Activated naive CD8-positive, alpha-beta T cell (primary cell): ENCODE results near the gene MUTYH.
"Not testable (repeated sequence)": the region's sequence is repeated elsewhere in the genome, so short reads cannot be mapped to it uniquely, and the experiment has no call there.

Source experiments
- H3K27ac Mint-ChIP-seq: one replicate; pipeline ENCODE4 v1.8.0; 2021; ENCODE audit warnings: mixed read lengths
- H3K27me3 Mint-ChIP-seq: one replicate; pipeline ENCODE4 v1.8.0; 2021; ENCODE audit warnings: mixed read lengths
- H3K36me3 Mint-ChIP-seq: one replicate; pipeline ENCODE4 v1.8.0; 2021; ENCODE audit warnings: mixed read lengths
- H3K4me1 Mint-ChIP-seq: one replicate; pipeline ENCODE4 v1.8.0; 2021; ENCODE audit warnings: low read depth, mixed read lengths
- H3K4me3 Mint-ChIP-seq: one replicate; pipeline ENCODE4 v1.8.0; 2021; ENCODE audit warnings: mild to moderate bottlenecking, mixed read lengths
- H3K9me3 Mint-ChIP-seq: one replicate; pipeline ENCODE4 v1.8.0; 2021; ENCODE audit warnings: low read depth, mixed read lengths

MUTYH gene

GRCh38 chr1:45339789-45340558 is at the start of gene MUTYH, which contains the start of gene TOE1:
Gene MUTYH, minus strand, starts transcription at chr1:45340440. Its CDS starts 5,935 bp downstream, at chr1:45334505.
Gene TOE1, plus strand, starts transcription at chr1:45340170. Its CDS starts 83 bp downstream, at chr1:45340253.
- peaks cover 13% of the 10 kb centered on the region for H3K36me3 Mint-ChIP-seq
- no peaks in the 10 kb centered on the region for H3K9me3 Mint-ChIP-seq
- H3K4me3 Mint-ChIP-seq = peak within 1 kb of the TSS; percentile 100
- H3K4me1 Mint-ChIP-seq = peaks cover 46% of the 10 kb centered on the region
- peak within 1 kb of the TSS; percentile 100 for H3K27ac Mint-ChIP-seq
- no peaks in the 10 kb centered on the region for H3K27me3 Mint-ChIP-seq

GRCh38 chr1:45386219-45386618 is 46.0 kb upstream of the MUTYH start:
- no peaks in the 10 kb centered on the region for H3K27me3 Mint-ChIP-seq
- H3K27ac Mint-ChIP-seq = no peak overlapping the region
- no peaks in the 10 kb centered on the region for H3K36me3 Mint-ChIP-seq
- H3K4me3 Mint-ChIP-seq = no peak overlapping the region
- no peaks in the 10 kb centered on the region for H3K9me3 Mint-ChIP-seq
- no peaks in the 10 kb centered on the region for H3K4me1 Mint-ChIP-seq

- Mint-ChIP-seq H3K4me1 (no peaks in the 10 kb centered on the region), H3K4me3 (no peak overlapping the region), H3K36me3 (no peaks in the 10 kb centered on the region), H3K27ac (no peak overlapping the region), H3K27me3 (no peaks in the 10 kb centered on the region), H3K9me3 (no peaks in the 10 kb centered on the region)
Measured at GRCh38 chr1:45385302-45385701, 45.1 kb upstream of the MUTYH start.

- H3K4me1 Mint-ChIP-seq, H3K9me3 Mint-ChIP-seq, H3K36me3 Mint-ChIP-seq, H3K27ac Mint-ChIP-seq, H3K27me3 Mint-ChIP-seq, H3K4me3 Mint-ChIP-seq: not testable (repeated sequence)
Measured at GRCh38 chr1:45384213-45384612, 44.0 kb upstream of the MUTYH start.

GRCh38 chr1:45383191-45383590 is 43.0 kb upstream of the MUTYH start:
- Mint-ChIP-seq H3K4me1 (no peaks in the 10 kb centered on the region), H3K4me3 (no peak overlapping the region), H3K27ac (no peak overlapping the region), H3K27me3 (no peaks in the 10 kb centered on the region), H3K36me3 (peaks cover 2% of the 10 kb centered on the region), H3K9me3 (no peaks in the 10 kb centered on the region)

- no peak overlapping the region for H3K27ac Mint-ChIP-seq
- no peak overlapping the region for H3K4me3 Mint-ChIP-seq
- H3K9me3 Mint-ChIP-seq = no peaks in the 10 kb centered on the region
- peaks cover 2% of the 10 kb centered on the region for H3K36me3 Mint-ChIP-seq
- H3K27me3 Mint-ChIP-seq = no peaks in the 10 kb centered on the region
- H3K4me1 Mint-ChIP-seq = no peaks in the 10 kb centered on the region
Measured at GRCh38 chr1:45381243-45381642, 41.0 kb upstream of the MUTYH start.

GRCh38 chr1:45380730-45381129 is 40.5 kb upstream of the MUTYH start:
- H3K4me1 Mint-ChIP-seq = no peaks in the 10 kb centered on the region
- H3K27me3 Mint-ChIP-seq = no peaks in the 10 kb centered on the region
- no peaks in the 10 kb centered on the region for H3K9me3 Mint-ChIP-seq
- no peak overlapping the region for H3K4me3 Mint-ChIP-seq
- peaks cover 2% of the 10 kb centered on the region for H3K36me3 Mint-ChIP-seq
- H3K27ac Mint-ChIP-seq = no peak overlapping the region

- Mint-ChIP-seq H3K9me3 (no peaks in the 10 kb centered on the region), H3K4me1 (no peaks in the 10 kb centered on the region), H3K4me3 (no peak overlapping the region), H3K36me3 (peaks cover 2% of the 10 kb centered on the region), H3K27ac (no peak overlapping the region), H3K27me3 (no peaks in the 10 kb centered on the region)
Measured at GRCh38 chr1:45380125-45380524, 39.9 kb upstream of the MUTYH start.

GRCh38 chr1:45379524-45379923 is 39.3 kb upstream of the MUTYH start:
- H3K27me3 Mint-ChIP-seq = no peaks in the 10 kb centered on the region
- peaks cover 3% of the 10 kb centered on the region for H3K4me1 Mint-ChIP-seq
- no peaks in the 10 kb centered on the region for H3K9me3 Mint-ChIP-seq
- no peak overlapping the region for H3K4me3 Mint-ChIP-seq
- no peak overlapping the region for H3K27ac Mint-ChIP-seq
- peaks cover 2% of the 10 kb centered on the region for H3K36me3 Mint-ChIP-seq

GRCh38 chr1:45378184-45378583 is 37.9 kb upstream of the MUTYH start:
- Mint-ChIP-seq H3K4me1 (peaks cover 5% of the 10 kb centered on the region), H3K27ac (no peak overlapping the region), H3K27me3 (no peaks in the 10 kb centered on the region), H3K9me3 (no peaks in the 10 kb centered on the region), H3K36me3 (peaks cover 2% of the 10 kb centered on the region), H3K4me3 (no peak overlapping the region)

- Mint-ChIP-seq H3K4me1 (peaks cover 5% of the 10 kb centered on the region), H3K27me3 (no peaks in the 10 kb centered on the region), H3K36me3 (peaks cover 2% of the 10 kb centered on the region), H3K4me3 (no peak overlapping the region), H3K9me3 (no peaks in the 10 kb centered on the region), H3K27ac (no peak overlapping the region)
Measured at GRCh38 chr1:45375104-45376090, 35.2 kb upstream of the MUTYH start.

- no peaks in the 10 kb centered on the region for H3K36me3 Mint-ChIP-seq
- H3K4me3 Mint-ChIP-seq = no peak overlapping the region
- H3K9me3 Mint-ChIP-seq = no peaks in the 10 kb centered on the region
- H3K27ac Mint-ChIP-seq = no peak overlapping the region
- peaks cover 5% of the 10 kb centered on the region for H3K4me1 Mint-ChIP-seq
- H3K27me3 Mint-ChIP-seq = no peaks in the 10 kb centered on the region
Measured at GRCh38 chr1:45373573-45373972, 33.3 kb upstream of the MUTYH start.

GRCh38 chr1:45370575-45370974 is 30.3 kb upstream of the MUTYH start:
- Mint-ChIP-seq H3K27ac (no peak overlapping the region), H3K27me3 (no peaks in the 10 kb centered on the region), H3K4me3 (no peak overlapping the region), H3K36me3 (no peaks in the 10 kb centered on the region), H3K4me1 (peaks cover 5% of the 10 kb centered on the region), H3K9me3 (no peaks in the 10 kb centered on the region)

GRCh38 chr1:45365051-45365450 is 24.8 kb upstream of the MUTYH start:
- Mint-ChIP-seq H3K4me3 (no peak overlapping the region), H3K27me3 (no peaks in the 10 kb centered on the region), H3K9me3 (no peaks in the 10 kb centered on the region), H3K36me3 (no peaks in the 10 kb centered on the region), H3K4me1 (peaks cover 1% of the 10 kb centered on the region), H3K27ac (no peak overlapping the region)

- H3K4me1 Mint-ChIP-seq = peaks cover 4% of the 10 kb centered on the region
- no peak overlapping the region for H3K27ac Mint-ChIP-seq
- H3K4me3 Mint-ChIP-seq = no peak overlapping the region
- H3K9me3 Mint-ChIP-seq = no peaks in the 10 kb centered on the region
- no peaks in the 10 kb centered on the region for H3K36me3 Mint-ChIP-seq
- H3K27me3 Mint-ChIP-seq = no peaks in the 10 kb centered on the region
Measured at GRCh38 chr1:45364294-45364693, 24.1 kb upstream of the MUTYH start.
